Ishikawa (cell line): ENCODE results near the gene PLXNB2.

Experiments used
- CEBPB ChIP-seq: IDR thresholded peaks from 2 replicates; pipeline ENCODE4 v1.6.1; 2012
- CREB1 ChIP-seq: IDR thresholded peaks from 2 replicates; pipeline ENCODE4 v1.6.1; 2012; ENCODE audit warnings: low read depth
- EGR1 ChIP-seq: IDR thresholded peaks from 2 replicates; pipeline ENCODE4 v1.6.1; 2012
- EP300 ChIP-seq: IDR thresholded peaks from 2 replicates; pipeline ENCODE4 v1.6.1; 2012; ENCODE audit warnings: borderline replicate concordance
- FOXM1 ChIP-seq: IDR thresholded peaks from 2 replicates; pipeline ENCODE4 v1.6.1; 2012; ENCODE audit warnings: low read depth, borderline replicate concordance
- MAX ChIP-seq: IDR thresholded peaks from 2 replicates; pipeline ENCODE4 v1.6.1; 2012
- NFIC ChIP-seq: IDR thresholded peaks from 2 replicates; pipeline ENCODE4 v1.6.1; 2012
- RAD21 ChIP-seq: IDR thresholded peaks from 2 replicates; pipeline ENCODE4 v1.6.1; 2012; ENCODE audit warnings: low read depth
- REST ChIP-seq: IDR thresholded peaks from 2 replicates; pipeline ENCODE4 v1.6.1; 2012; ENCODE audit warnings: low read depth, mild to moderate bottlenecking
- TAF1 ChIP-seq: IDR thresholded peaks from 2 replicates; pipeline ENCODE4 v1.6.1; 2012; ENCODE audit warnings: low read depth, mild to moderate bottlenecking
- TCF12 ChIP-seq: IDR thresholded peaks from 2 replicates; pipeline ENCODE4 v1.6.1; 2012; ENCODE audit warnings: low read depth
- TEAD4 ChIP-seq: IDR thresholded peaks from 2 replicates; pipeline ENCODE4 v1.6.1; 2012
- USF1 ChIP-seq: IDR thresholded peaks from 2 replicates; pipeline ENCODE4 v1.6.1; 2012
- YY1 ChIP-seq: IDR thresholded peaks from 2 replicates; pipeline ENCODE4 v1.6.1; 2012; ENCODE audit warnings: low read depth
- ZBTB7A ChIP-seq: IDR thresholded peaks from 2 replicates; pipeline ENCODE4 v1.6.1; 2012; ENCODE audit warnings: low read depth

The PLXNB2 gene

GRCh38 chr22:50306753-50307749, at the start of gene PLXNB2:
PLXNB2 (minus strand) TSS chr22:50307646; CDS start chr22:50290584, 17,062 bp downstream.
- TF ChIP-seq CEBPB (no peak), TCF12 (0 out of 2 replicates have a peak, but pooled peaks have one; percentile 14), EGR1 (no peak), RAD21 (no peak), USF1 (no peak), REST (no peak), YY1 (peak; percentile 82), MAX (no peak), EP300 (no peak), TAF1 (peak; percentile 41; the same call in 1 of the 2 replicates), TEAD4 (no peak), CREB1 (no peak), NFIC (peak; percentile 31; the same call in 1 of the 2 replicates), ZBTB7A (peak; percentile 51; the same call in 1 of the 2 replicates), FOXM1 (no peak)

GRCh38 chr22:50357222-50357621, 49.8 kb upstream of the PLXNB2 start:
- TF ChIP-seq TEAD4 (no peak), NFIC (no peak), USF1 (no peak), CREB1 (no peak), YY1 (no peak), REST (no peak), EGR1 (no peak), MAX (no peak), RAD21 (no peak), TCF12 (no peak), TAF1 (no peak), FOXM1 (no peak), EP300 (no peak), ZBTB7A (no peak), CEBPB (no peak)

GRCh38 chr22:50356186-50356585, 48.7 kb upstream of the PLXNB2 start:
- TF ChIP-seq REST, result no peak
- TF ChIP-seq USF1, result no peak
- no peak for TF ChIP-seq EP300
- TF ChIP-seq YY1, result no peak
- no peak for TF ChIP-seq FOXM1
- no peak for TF ChIP-seq TAF1
- no peak for TF ChIP-seq TCF12
- no peak for TF ChIP-seq NFIC
- no peak for TF ChIP-seq ZBTB7A

- TF ChIP-seq CEBPB (no peak), USF1 (no peak), MAX (no peak), CREB1 (no peak), TEAD4 (no peak), TCF12 (no peak), YY1 (no peak), REST (no peak), ZBTB7A (no peak), NFIC (no peak), RAD21 (no peak), EGR1 (no peak), TAF1 (no peak), EP300 (no peak), FOXM1 (no peak)
Measured at GRCh38 chr22:50348058-50348457, 40.6 kb upstream of the PLXNB2 start.
